ENCODE measurements around the gene CHRNA9. TPM values are rescaled to one million over a fixed set of nuclear protein-coding genes. Genes with fewer than 3 reads are reported as not detected.

Gene CHRNA9
- total and polyA plus RNA-seq, 2 donors (not counting 1 experiment from before 2014, with no cell fraction given) = 0.07 TPM; not detected in 1

DNA sequence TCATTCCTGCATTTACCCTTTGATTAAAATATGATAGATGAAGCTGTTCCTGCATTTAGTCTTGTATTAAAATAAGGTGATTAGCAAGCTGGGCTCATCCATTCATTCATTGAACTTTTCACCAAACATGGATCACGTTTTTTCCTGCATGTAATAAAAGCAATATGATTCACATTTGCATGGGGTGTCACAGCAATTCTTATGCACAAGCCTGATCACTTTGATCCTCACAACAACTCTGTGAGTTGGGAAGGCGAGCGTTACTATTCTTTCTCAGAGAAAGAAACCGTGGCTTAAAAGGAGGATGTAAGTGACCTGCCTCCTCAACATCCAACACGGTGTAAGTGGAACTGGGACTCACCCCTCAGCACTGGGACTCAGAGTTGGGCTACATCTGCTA lies 20.0 kb downstream of the CHRNA9 start:
- Histone ChIP-seq H4K20me1 (ENCODE audit: control insufficient read depth, insufficient read depth, low read length, poor library complexity, severe bottlenecking) (no peaks in the 10 kb centered on the region), H3K27me3 (replicated peaks in 1 of 4; ENCODE audit: control extremely low read depth in 1 of 4, control insufficient read depth in 3 of 4, insufficient read depth in 4 of 4, low read length in 3 of 4) (no peaks in the 10 kb centered on the region), H3K79me2 (ENCODE audit: control insufficient read depth, insufficient read depth, low read length) (no peaks in the 10 kb centered on the region), H3K27ac (ENCODE audit: low read length in 2 of 2) (no peak overlapping the region), H3K4me2 (replicated peaks; ENCODE audit: low read depth, low read length, poor library complexity, severe bottlenecking) (no peak overlapping the region), H2AFZ (ENCODE audit: insufficient read depth, low read depth, low read length, poor library complexity, severe bottlenecking) (no peak overlapping the region), H3K9me3 (ENCODE audit: control extremely low read depth in 1 of 3, control insufficient read depth in 2 of 3, insufficient read depth in 1 of 3, low read length in 2 of 3) (no peaks in the 10 kb centered on the region), H3K36me3 (replicated peaks in 1 of 2; ENCODE audit: control extremely low read depth in 1 of 2, control insufficient read depth in 1 of 2, extremely low read depth in 1 of 2, insufficient read depth in 2 of 2, low read length in 1 of 2) (no peaks in the 10 kb centered on the region), H3K4me3 (ENCODE audit: control extremely low read depth in 1 of 5, extremely low read depth in 1 of 5, insufficient read depth in 1 of 5, low read depth in 2 of 5, low read length in 4 of 5) (no peak overlapping the region), H3K9ac (ENCODE audit: low read length) (no peak overlapping the region), H3K4me1 (ENCODE audit: control insufficient read depth in 2 of 2, insufficient read depth in 2 of 2, low read length in 2 of 2) (no peaks in the 10 kb centered on the region)
- ChIA-PET POLR2A (no interaction called here), CTCF (no interaction called here)
- H3K4me3 Mint-ChIP-seq = no peak overlapping the region
- H3K27me3 Mint-ChIP-seq = peaks cover 6% of the 10 kb centered on the region
- whole genome bisulfite sequencing (ENCODE audit: insufficient coverage) = 80% methylated on average over 1 of the region's 5 CpGs
- no peaks in the 10 kb centered on the region for H3K4me1 Mint-ChIP-seq
- intact Hi-C loops (cut with micrococcal nuclease) = no loop called here
- no peak for DNase-seq
- no peaks in the 10 kb centered on the region for H3K9me3 Mint-ChIP-seq (ENCODE audit: insufficient read depth)
- no peak overlapping the region for H3K27ac Mint-ChIP-seq
- ATAC-seq (ENCODE audit: low read depth) = no peak
- TF ChIP-seq, protein P1, sequence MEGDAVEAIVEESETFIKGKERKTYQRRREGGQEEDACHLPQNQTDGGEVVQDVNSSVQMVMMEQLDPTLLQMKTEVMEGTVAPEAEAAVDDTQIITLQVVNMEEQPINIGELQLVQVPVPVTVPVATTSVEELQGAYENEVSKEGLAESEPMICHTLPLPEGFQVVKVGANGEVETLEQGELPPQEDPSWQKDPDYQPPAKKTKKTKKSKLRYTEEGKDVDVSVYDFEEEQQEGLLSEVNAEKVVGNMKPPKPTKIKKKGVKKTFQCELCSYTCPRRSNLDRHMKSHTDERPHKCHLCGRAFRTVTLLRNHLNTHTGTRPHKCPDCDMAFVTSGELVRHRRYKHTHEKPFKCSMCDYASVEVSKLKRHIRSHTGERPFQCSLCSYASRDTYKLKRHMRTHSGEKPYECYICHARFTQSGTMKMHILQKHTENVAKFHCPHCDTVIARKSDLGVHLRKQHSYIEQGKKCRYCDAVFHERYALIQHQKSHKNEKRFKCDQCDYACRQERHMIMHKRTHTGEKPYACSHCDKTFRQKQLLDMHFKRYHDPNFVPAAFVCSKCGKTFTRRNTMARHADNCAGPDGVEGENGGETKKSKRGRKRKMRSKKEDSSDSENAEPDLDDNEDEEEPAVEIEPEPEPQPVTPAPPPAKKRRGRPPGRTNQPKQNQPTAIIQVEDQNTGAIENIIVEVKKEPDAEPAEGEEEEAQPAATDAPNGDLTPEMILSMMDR (IDR thresholded peaks at IDR 0.05) = no peak
- TF ChIP-seq EZH2 (IDR thresholded peaks at IDR 0.05; ENCODE audit: borderline replicate concordance, insufficient read depth, low read depth, low read length, poor library complexity, severe bottlenecking) = no peak

DNA sequence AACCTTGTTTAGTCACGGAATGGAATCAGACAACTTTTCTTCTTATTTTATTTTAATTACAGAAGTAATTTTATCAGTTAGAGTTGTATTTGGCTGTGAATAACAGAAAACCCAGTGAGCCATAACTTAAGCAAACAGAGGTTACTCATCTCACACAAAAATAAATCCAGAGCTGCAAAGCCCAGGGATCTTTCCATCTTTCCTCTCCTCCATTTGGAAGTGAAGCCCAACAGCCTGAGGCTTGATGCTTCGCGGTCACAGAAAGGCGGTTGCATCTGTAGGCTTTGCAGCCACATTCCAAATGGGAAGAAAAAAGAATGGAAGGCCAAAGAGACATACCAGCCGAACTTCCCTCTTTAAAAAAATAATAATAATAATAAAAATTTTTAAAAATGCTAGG lies 22.6 kb downstream of the CHRNA9 start:
- no peak for ATAC-seq (ENCODE audit: low read depth)
- POLR2A ChIA-PET = no interaction called here

More for the DNA sequence above, 22.6 kb downstream of the CHRNA9 start:
- no peaks in the 10 kb centered on the region for H3K79me2 ChIP-seq (ENCODE audit: control insufficient read depth, insufficient read depth, low read length)
- peaks cover 0 to 7% (median 5%) of the 10 kb centered on the region in 3 donors for H3K9me3 ChIP-seq (ENCODE audit: control extremely low read depth in 1 of 3, control insufficient read depth in 2 of 3, insufficient read depth in 1 of 3, low read length in 2 of 3)
- H3K36me3 ChIP-seq (replicated peaks in 1 of 2; ENCODE audit: control extremely low read depth in 1 of 2, control insufficient read depth in 1 of 2, extremely low read depth in 1 of 2, insufficient read depth in 2 of 2, low read length in 1 of 2) = no peaks in the 10 kb centered on the region
- H3K27ac ChIP-seq (ENCODE audit: low read length in 2 of 2) = no peak overlapping the region
- H3K9ac ChIP-seq (ENCODE audit: low read length) = no peak overlapping the region
- intact Hi-C loops (cut with micrococcal nuclease) = no loop called here
- no peak overlapping the region for H3K4me3 Mint-ChIP-seq
- CTCF ChIA-PET = no interaction called here
- no peak overlapping the region for H3K4me2 ChIP-seq (replicated peaks; ENCODE audit: low read depth, low read length, poor library complexity, severe bottlenecking)
- peaks cover 6% of the 10 kb centered on the region for H3K27me3 Mint-ChIP-seq
- no peaks in the 10 kb centered on the region for H3K4me1 Mint-ChIP-seq
- no peaks in the 10 kb centered on the region for H3K27me3 ChIP-seq (replicated peaks in 1 of 4; ENCODE audit: control extremely low read depth in 1 of 4, control insufficient read depth in 3 of 4, insufficient read depth in 4 of 4, low read length in 3 of 4)
- no peak overlapping the region for H3K4me3 ChIP-seq (ENCODE audit: control extremely low read depth in 1 of 5, extremely low read depth in 1 of 5, insufficient read depth in 1 of 5, low read depth in 2 of 5, low read length in 4 of 5)
- no CpG with 5 or more reads among the region's 5 CpGs for WGBS (ENCODE audit: insufficient coverage)
- H3K9me3 Mint-ChIP-seq (ENCODE audit: insufficient read depth) = no peaks in the 10 kb centered on the region
- H4K20me1 ChIP-seq (ENCODE audit: control insufficient read depth, insufficient read depth, low read length, poor library complexity, severe bottlenecking) = no peaks in the 10 kb centered on the region
- no peak overlapping the region for H2AFZ ChIP-seq (ENCODE audit: insufficient read depth, low read depth, low read length, poor library complexity, severe bottlenecking)
- no peak overlapping the region for H3K27ac Mint-ChIP-seq
- TF ChIP-seq, protein P1 (IDR thresholded peaks at IDR 0.05) = no peak
- TF ChIP-seq EZH2 (IDR thresholded peaks at IDR 0.05; ENCODE audit: borderline replicate concordance, insufficient read depth, low read depth, low read length, poor library complexity, severe bottlenecking) = no peak
- no peak for DNase-seq
- no peaks in the 10 kb centered on the region for H3K4me1 ChIP-seq (ENCODE audit: control insufficient read depth in 2 of 2, insufficient read depth in 2 of 2, low read length in 2 of 2)
